HG02852 (cell line): Measurements from ENCODE around the gene ANKS1A.
"Not testable (repeated sequence)": the region's sequence is repeated elsewhere in the genome, so short reads cannot be mapped to it uniquely, and the experiment has no call there.

Experiments
- ATAC-seq: cut with Tn5 transposase; IDR thresholded peaks from one replicate; pipeline ENCODE4 v1.9.1; 2021; ENCODE audit warnings: mild to moderate bottlenecking, moderate library complexity; ENCODE audit not compliant: unreplicated experiment

The ANKS1A gene

GRCh38 chr6:34917626-34918285 is 28.7 kb downstream of the ANKS1A start:
- ATAC-seq, result no peak

- no peak for ATAC-seq
Measured at GRCh38 chr6:34919651-34920050, 30.6 kb downstream of the ANKS1A start.

- ATAC-seq, result no peak
Measured at GRCh38 chr6:34920097-34920496, 31.0 kb downstream of the ANKS1A start.

- no peak for ATAC-seq
Measured at GRCh38 chr6:34922177-34922663, 33.2 kb downstream of the ANKS1A start.

GRCh38 chr6:34924831-34925625 is 36.0 kb downstream of the ANKS1A start:
- no peak for ATAC-seq

- ATAC-seq, result no peak
Measured at GRCh38 chr6:34926655-34927054, 37.6 kb downstream of the ANKS1A start.

- no peak for ATAC-seq
Measured at GRCh38 chr6:34928220-34928619, 39.2 kb downstream of the ANKS1A start.

GRCh38 chr6:34928695-34929094 is 39.6 kb downstream of the ANKS1A start:
- no peak for ATAC-seq

- no peak for ATAC-seq
Measured at GRCh38 chr6:34929241-34929978, 40.4 kb downstream of the ANKS1A start.

- no peak for ATAC-seq
Measured at GRCh38 chr6:34930221-34930620, 41.2 kb downstream of the ANKS1A start.

GRCh38 chr6:34932202-34932601 is 43.1 kb downstream of the ANKS1A start:
- ATAC-seq, result not testable (repeated sequence)

GRCh38 chr6:34934516-34934915 is 45.5 kb downstream of the ANKS1A start:
- ATAC-seq, result no peak

- ATAC-seq, result no peak
Measured at GRCh38 chr6:34938268-34938667, 49.2 kb downstream of the ANKS1A start.

GRCh38 chr6:34940030-34940434 is 51.0 kb downstream of the ANKS1A start:
- ATAC-seq, result no peak

GRCh38 chr6:34941421-34941820 is 52.4 kb downstream of the ANKS1A start:
- ATAC-seq, result no peak

- ATAC-seq, result no peak
Measured at GRCh38 chr6:34945317-34945716, 56.3 kb downstream of the ANKS1A start.

GRCh38 chr6:34947561-34947960 is 58.5 kb downstream of the ANKS1A start:
- no peak for ATAC-seq

- no peak for ATAC-seq
Measured at GRCh38 chr6:34949636-34950035, 60.6 kb downstream of the ANKS1A start.

- no peak for ATAC-seq
Measured at GRCh38 chr6:34950849-34951248, 61.8 kb downstream of the ANKS1A start.

- ATAC-seq, result no peak
Measured at GRCh38 chr6:34951731-34952130, 62.7 kb downstream of the ANKS1A start.
